Kidney (tissue), 14 donors: ENCODE measurements around the gene CAMK1D. TPM values are rescaled to one million over a fixed set of nuclear protein-coding genes. Genes with fewer than 3 reads are reported as not detected.
A peak's percentile ranks its signal among the peaks of the same experiment; 100 is the strongest.

ENCODE experiments used
- DNase-seq, 5 donors: peaks; one replicate each; pipeline ENCODE4 v3.0.0-alpha.2; 2013 to 2020
- FAIRE-seq: peaks from 2 replicates; lab custom pipeline; 2012; peaks lifted over from hg19 to GRCh38; lab: Jason Lieb, UNC
- H3K27ac ChIP-seq, 2 donors: one replicate each; pipeline ENCODE4 v1.7.0; 2013; ENCODE audit warnings: low read depth in 2 of 2, low read length in 2 of 2, inconsistent platforms in 1 of 2
- H3K27me3 ChIP-seq: one replicate; pipeline ENCODE4 v1.7.1; 2013; ENCODE audit warnings: low read length, inconsistent platforms; ENCODE audit not compliant: control insufficient read depth, insufficient read depth
- H3K36me3 ChIP-seq, 3 donors: one replicate each; pipeline versions ENCODE4 v1.7.0 to v1.7.1; 2013; ENCODE audit warnings: low read length in 3 of 3, control low read depth in 1 of 3, inconsistent platforms in 1 of 3; ENCODE audit not compliant: insufficient read depth in 3 of 3, control insufficient read depth in 2 of 3
- H3K4me1 ChIP-seq, 3 donors: one replicate each; pipeline versions ENCODE4 v1.7.0 to v1.7.1; 2013; ENCODE audit warnings: low read length in 3 of 3, inconsistent platforms in 1 of 3, low read depth in 1 of 3; ENCODE audit not compliant: control insufficient read depth in 2 of 3, insufficient read depth in 2 of 3
- H3K4me3 ChIP-seq, 3 donors: one replicate each; pipeline versions ENCODE4 v1.7.0 to v1.8.1; 2013; ENCODE audit warnings: low read length in 3 of 3, control low read depth in 1 of 3, inconsistent platforms in 1 of 3
- H3K9ac ChIP-seq, 3 donors: one replicate each; pipeline versions ENCODE4 v1.7.0 to v1.7.1; 2013; ENCODE audit warnings: low read length in 3 of 3, control low read depth in 1 of 3, inconsistent platforms in 1 of 3
- H3K9me3 ChIP-seq, 3 donors: one replicate each; pipeline versions ENCODE4 v1.7.0 to v1.7.1; 2013; ENCODE audit warnings: low read length in 3 of 3, control low read depth in 1 of 3, inconsistent platforms in 1 of 3; ENCODE audit not compliant: control insufficient read depth in 2 of 3, insufficient read depth in 1 of 3
- intact Hi-C: fragments of 100-400 bp; cut with DNase I; formaldehyde crosslinking; loops from one replicate; pipeline ENCODE4 v1.11.1; 2022
- polyA plus RNA-seq: library from polyadenylated mRNA; stranded (reverse); fragments of 350-450 nt; fragmentation: Illumina TruSeq; extraction: RNeasy Lipid Tissue Mini Kit (QIAGEN cat#74804); gene quantifications from one replicate; pipeline ENCODE4 v1.2.3, GENCODE V29; 2014; ENCODE audit warnings: low read depth, low replicate concordance; ENCODE audit not compliant: insufficient read depth
- total RNA-seq: library from RNA; stranded (reverse); fragmentation: NEBNext Ultra II Directional; extraction: Animal tissue kit (Norgen Biotek cat#: 25700); gene quantifications from one replicate; pipeline ENCODE4 v1.2.1, GENCODE V29; 2021
- TF ChIP-seq, protein P1 (sequence below): IDR thresholded peaks from 3 replicates; pipeline ENCODE4 v1.5.1; 2012; ENCODE audit warnings: mild to moderate bottlenecking, moderate library complexity, borderline replicate concordance; ENCODE audit not compliant: insufficient read depth; ENCODE audit errors: extremely low read depth
- donor health status: control.
- donor health status: control.
- donor health status: control.
- donor health status: control.
- donor health status: control.
- donor health status: DM: yes; HTN: yes; CAD: no.
- donor health status: Normal renal cell carcinoma (clear cell type).

CAMK1D gene
- total and polyA plus RNA-seq, 2 donors from 2014 or later: 1.1 to 13.7 TPM

GRCh38 chr10:12396567-12396966 lies 47.2 kb downstream of the CAMK1D start:
- FAIRE-seq: no peak

DNA sequence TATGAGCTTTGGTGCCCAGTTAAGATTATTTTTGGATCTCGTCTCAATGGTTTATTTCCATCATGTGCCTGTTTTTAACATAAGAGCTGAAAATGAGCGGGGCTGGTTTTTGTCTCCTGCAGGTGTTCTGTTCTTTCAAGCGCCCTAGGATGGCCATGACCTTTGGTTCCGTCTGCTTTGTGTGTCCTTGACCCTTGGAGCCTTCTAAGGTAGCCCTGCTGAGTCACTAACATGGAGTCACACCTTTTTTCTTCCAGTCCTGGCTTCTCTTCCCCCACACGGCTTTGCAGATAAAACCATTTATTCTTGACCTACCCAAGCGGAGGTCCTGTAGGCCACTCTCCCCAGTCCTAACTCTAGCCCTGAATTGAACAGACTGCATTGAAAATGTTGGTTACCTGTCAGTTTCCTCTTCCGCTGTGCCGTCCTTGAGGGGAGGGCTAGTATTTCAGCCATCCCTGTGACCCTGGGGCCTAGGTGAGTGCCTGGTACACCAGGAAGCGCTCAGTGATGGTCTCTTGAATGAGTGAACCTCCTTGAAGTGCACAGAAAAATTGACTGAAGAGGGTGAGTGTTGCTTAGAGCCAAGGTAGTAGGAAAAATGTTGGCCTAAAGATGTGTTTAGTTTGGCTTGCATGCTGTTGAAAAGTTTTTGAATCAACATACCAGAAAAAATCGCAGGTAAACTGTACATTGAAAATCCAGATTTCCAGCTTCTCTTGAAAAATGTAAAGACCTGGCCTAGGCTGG lies 48.0 kb downstream of the CAMK1D start:
- Histone ChIP-seq H3K36me3 (no peaks in the 10 kb centered on the region), H3K9me3 (no peaks in the 10 kb centered on the region), H3K9ac (no peak overlapping the region), H3K27ac (no peak overlapping the region), H3K4me3 (no peak overlapping the region), H3K27me3 (no peaks in the 10 kb centered on the region), H3K4me1 (no peaks in the 10 kb centered on the region)
- DNase-seq: no peak
- intact Hi-C loops: no loop called here
- no peak for FAIRE-seq
- TF ChIP-seq, protein P1, sequence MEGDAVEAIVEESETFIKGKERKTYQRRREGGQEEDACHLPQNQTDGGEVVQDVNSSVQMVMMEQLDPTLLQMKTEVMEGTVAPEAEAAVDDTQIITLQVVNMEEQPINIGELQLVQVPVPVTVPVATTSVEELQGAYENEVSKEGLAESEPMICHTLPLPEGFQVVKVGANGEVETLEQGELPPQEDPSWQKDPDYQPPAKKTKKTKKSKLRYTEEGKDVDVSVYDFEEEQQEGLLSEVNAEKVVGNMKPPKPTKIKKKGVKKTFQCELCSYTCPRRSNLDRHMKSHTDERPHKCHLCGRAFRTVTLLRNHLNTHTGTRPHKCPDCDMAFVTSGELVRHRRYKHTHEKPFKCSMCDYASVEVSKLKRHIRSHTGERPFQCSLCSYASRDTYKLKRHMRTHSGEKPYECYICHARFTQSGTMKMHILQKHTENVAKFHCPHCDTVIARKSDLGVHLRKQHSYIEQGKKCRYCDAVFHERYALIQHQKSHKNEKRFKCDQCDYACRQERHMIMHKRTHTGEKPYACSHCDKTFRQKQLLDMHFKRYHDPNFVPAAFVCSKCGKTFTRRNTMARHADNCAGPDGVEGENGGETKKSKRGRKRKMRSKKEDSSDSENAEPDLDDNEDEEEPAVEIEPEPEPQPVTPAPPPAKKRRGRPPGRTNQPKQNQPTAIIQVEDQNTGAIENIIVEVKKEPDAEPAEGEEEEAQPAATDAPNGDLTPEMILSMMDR: no peak

More at GRCh38 chr10:12396567-12396966, 47.2 kb downstream of the CAMK1D start:
- Histone ChIP-seq H3K9ac (no peak overlapping the region), H3K4me3 (no peak overlapping the region), H3K27me3 (no peaks in the 10 kb centered on the region), H3K36me3 (no peaks in the 10 kb centered on the region), H3K9me3 (no peaks in the 10 kb centered on the region), H3K27ac (no peak overlapping the region), H3K4me1 (no peaks in the 10 kb centered on the region)
- DNase-seq: peak in 1 of 5 donors; percentile 10
- intact Hi-C loops: no loop called here
- TF ChIP-seq, protein P1: no peak

DNA sequence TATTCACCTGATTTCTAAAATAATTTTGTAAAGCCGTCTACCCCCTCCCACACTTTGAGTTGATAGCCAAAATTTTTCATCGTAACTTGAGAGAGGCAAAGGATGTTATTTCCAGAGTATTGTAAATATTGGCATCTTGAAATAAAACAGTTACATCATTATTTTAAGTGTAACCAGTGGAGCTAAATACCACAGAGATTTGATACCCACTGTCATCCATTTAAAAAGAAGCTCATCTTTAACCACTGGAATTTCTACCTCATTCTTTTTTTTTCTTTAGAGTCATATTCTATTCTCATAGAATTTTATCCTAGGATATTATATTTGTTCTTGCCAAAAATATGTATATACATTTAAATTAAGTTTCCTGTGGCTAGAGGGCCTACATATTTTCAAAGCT lies 48.6 kb downstream of the CAMK1D start:
- DNase-seq: no peak
- Histone ChIP-seq H3K27ac (no peak overlapping the region), H3K27me3 (no peaks in the 10 kb centered on the region), H3K36me3 (no peaks in the 10 kb centered on the region), H3K9me3 (no peaks in the 10 kb centered on the region), H3K9ac (no peak overlapping the region), H3K4me1 (no peaks in the 10 kb centered on the region), H3K4me3 (no peak overlapping the region)
- TF ChIP-seq, protein P1: no peak
- intact Hi-C loops: no loop called here
- FAIRE-seq: no peak
